COR-L47 (cell line): ENCODE measurements around the gene EXOC4.
"Not testable (repeated sequence)": the region's sequence is repeated elsewhere in the genome, so short reads cannot be mapped to it uniquely, and the experiment has no call there.

Source experiments
- DNase-seq: peaks from one replicate; lab custom pipeline; 2025; lab: John Stamatoyannopoulos, UW

Gene EXOC4

DNA sequence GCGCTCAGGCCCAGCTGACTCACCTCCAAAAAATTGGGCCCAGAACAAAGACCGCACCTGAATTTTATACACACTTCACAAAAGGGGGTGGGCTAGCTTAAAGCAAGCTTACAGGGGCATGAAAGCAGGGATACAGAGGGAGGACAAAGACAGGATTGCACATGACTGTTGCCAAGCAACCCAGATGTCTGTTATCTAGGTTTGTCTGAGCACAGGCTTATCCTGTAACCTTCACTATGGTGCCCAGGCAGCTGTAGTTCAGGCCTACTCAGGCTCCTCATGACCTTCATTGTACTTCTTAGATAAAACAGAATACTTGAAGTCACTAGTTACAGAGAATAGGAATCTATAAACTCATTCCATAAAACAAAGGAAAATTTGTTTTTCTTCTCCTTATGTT is 824.7 kb downstream of the EXOC4 start:
- not testable (repeated sequence) for DNase-seq

DNA sequence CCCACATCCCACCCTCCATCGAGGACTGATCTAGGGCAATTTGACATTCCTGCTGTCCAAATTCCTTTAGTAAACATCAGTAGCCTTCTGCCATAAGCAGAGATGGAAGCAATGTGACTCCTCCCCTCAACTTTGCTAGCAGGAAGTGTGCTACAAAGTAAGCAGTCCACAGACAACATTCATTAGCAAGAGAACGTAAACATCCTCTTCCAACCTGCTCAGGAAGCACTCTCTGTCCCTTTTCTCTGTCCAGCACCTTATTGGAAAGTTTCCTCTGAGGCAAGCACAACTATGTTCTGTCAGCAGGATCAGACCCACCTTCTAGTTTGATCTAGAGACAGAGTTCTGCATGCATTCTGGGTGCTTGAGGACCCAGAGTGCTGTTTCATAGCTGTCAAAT is 826.1 kb downstream of the EXOC4 start:
- DNase-seq, result no peak

DNA sequence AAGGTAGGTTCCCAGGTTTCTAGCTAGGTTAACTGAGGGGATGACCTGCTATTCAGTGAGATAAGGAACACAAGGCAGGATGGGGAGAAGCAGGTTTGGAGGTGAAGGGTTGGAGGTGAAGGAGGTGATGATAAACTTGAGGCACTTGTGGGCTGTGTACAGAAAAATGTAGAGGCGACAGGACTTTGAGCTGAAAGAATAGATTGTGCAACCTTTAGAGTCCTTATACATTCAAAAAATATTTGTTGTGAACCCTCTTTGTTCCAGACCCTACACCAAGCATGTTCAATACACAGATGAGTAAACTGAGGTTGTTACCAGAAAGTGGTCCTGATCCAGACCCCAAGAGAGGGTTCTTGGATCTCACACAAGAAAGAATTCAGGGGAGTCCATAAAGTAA is 828.8 kb downstream of the EXOC4 start:
- no peak for DNase-seq

DNA sequence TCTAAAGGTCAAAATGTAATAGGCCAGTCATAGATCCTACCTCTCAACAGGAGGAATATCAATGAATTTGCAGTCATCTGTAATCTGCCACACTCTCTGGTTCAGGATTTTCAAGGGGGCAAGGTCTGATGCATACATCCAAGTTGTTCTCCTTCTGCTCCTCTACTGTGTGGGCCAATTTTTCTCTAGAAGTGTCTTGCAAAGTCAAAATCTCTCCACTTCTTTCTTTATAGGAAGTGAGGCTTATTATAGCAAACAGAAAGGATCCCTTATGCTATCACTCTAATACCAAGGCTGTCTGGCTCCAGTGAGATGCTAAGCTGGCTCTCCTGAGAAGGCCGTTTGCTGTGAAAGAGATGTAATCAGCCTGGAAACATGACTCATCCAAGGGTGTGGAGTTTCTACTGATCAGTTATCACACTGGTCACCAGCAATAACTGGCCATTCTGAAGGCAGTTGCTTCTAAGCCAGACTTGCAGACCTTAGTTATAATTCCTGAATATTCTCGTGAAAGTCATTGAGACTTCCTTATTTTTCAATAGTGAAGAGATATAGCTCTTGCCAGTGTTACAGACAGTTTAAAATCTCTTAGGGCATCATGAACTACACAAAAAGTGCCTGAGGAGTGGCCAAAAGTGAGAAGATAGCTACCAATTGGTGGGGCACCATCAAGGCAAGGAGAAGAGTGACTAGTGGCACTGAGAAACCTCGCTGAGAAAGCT is 831.0 kb downstream of the EXOC4 start:
- no peak for DNase-seq

DNA sequence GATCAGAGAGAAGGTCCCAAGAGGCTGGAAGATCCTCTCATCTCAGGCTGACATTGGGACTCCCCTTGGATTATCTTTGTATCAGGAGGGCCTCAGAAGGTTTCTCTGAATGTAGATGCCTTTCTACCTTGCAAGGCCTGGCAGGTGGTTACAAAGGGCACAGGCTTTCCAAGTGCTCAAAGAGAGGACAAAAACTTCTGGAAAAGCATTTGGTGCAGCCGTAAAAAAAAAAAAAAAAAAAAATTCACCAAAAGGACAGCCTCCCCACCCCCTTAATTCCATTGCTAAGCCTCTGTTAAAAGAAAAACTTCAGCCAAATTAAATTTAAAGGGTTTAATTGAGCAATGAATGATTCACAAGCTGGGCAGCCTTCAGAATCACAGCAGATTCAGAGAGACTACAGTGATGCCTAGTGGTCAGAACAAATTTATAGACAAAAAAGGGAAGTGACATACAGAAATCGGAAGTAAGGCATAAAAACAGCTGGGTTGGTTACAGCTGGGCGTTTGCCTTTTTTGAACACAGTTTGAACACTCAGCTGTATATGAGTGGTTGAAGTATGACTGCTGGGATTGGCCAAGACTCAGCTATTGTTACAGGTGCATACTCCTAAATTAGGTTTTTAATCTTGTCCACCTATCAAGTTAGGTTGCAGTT is 831.7 kb downstream of the EXOC4 start:
- no peak for DNase-seq

DNA sequence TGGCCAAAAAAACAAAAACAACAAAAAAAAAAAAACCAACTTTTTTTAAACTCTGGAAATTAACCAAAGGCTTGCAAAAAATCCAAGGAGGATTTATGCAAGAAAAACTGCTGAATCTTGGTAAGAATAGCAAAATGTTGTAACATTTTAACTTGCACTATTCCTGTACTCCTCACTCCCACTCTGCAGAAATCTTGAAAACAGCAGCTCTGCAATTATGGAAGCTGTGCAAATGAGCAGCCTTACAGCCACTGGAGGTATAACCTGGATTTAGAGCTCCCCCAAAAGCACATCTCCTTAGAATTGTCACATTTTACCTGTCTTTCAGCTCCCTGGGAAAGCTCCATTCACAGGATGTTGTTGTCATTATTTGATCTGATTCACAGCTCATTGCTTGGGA is 832.4 kb downstream of the EXOC4 start:
- DNase-seq, result no peak

DNA sequence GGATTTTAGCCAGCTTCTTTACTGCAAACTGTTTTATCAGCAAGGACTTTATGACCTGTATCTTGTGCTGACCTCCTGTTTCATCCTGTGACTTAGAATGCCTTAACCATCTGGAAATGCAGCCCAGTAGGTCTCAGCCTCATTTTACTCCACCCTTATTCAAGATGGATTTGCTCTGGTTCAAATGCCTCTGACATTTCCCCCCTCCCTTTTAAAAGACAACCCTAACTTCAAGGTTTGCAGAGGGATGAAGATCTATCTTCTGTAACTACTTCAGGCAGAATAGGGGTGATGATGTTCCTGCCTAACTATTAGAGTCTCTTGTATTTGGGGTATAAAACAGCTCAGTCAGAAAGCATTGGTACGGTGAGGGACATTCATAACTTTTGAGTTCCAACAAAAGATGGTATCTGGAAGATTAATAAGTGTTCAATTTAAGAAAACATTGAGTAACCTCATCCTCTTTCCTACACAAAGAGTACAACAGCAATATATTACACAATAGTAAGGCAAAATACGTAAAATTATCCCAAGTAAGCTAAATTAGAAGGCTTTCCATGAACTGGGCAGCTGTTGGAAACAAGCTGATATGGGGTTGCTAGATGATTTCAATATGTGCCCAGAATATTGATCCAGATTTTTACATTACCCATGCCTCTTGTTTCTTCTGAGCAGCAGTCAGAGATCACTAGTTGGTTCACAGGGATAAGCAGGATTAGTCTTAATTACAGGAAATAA is 834.3 kb downstream of the EXOC4 start:
- no peak for DNase-seq

DNA sequence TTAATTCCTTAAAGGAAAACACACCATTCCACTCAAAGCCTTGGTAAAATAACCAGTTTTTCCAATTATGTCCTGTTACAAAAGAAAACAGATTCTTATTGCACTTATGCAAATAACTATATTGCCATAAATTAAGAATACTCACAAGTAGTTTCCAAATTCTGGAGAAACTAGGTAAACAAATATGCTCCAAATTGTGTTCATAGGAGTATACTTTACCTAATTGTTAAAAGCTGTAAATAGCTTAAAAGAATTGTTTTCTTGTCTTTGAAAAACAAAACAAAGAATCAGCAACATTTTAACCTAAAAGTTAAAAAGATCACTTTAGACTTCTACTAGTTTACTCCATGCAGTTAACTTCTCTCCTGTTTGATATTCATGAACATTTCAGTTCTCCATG is 835.3 kb downstream of the EXOC4 start:
- DNase-seq, result no peak

DNA sequence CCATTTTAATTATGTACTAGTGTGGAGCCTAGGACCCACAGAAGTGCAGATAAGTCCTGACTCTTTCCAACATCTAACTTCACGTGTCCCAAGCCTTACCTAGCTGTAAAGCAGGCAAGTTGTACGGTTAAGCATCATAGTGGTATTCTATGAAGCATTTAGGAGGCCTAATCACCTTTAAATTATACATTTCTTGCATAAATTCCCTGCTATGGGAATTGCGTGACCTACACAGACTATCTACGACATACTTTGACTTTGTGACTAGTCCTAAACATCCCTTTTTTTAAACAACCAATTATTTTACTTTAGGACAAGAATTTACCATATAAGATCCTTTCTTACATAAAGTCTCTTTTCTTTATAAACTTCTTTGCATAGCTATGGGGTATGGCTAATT is 836.6 kb downstream of the EXOC4 start:
- no peak for DNase-seq

DNA sequence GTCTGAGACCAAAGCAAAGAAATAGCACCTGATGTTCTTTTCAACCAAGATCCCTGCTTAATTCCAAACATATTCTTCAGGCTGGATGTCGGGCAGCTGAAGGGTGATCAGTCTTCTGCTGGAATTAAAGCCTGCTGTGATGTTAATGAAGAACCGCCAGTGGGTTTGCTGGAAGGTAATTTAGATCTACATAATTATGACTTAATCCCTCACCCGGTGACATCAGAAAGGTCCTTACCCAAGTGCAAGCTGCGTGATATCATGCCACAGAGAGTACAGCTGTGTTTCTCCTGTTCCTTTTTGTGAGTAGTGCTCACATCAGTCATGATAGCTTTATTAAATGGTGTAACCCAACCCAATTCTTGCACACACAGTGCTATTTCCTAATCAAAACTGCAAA is 845.2 kb downstream of the EXOC4 start:
- no peak for DNase-seq

DNA sequence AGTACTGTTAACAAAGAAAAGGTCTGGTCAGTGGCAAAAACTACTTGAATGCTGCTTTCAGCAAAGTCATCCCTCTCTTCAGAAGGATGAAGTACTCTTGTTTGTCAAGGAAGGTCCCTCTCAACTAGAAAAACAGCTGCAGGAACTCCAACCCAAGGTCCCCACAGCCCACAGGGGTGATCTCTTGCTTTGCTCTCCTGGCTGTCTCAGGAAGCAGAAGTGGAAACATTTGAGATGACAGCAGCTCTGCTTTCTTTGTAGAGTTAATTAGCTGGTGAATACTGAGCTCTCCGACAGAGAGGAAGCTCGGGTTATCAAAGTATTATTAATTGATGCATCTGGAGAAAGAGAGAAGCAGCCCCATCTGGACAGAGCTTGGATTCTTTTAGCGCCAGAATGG is 848.8 kb downstream of the EXOC4 start:
- DNase-seq, result no peak

DNA sequence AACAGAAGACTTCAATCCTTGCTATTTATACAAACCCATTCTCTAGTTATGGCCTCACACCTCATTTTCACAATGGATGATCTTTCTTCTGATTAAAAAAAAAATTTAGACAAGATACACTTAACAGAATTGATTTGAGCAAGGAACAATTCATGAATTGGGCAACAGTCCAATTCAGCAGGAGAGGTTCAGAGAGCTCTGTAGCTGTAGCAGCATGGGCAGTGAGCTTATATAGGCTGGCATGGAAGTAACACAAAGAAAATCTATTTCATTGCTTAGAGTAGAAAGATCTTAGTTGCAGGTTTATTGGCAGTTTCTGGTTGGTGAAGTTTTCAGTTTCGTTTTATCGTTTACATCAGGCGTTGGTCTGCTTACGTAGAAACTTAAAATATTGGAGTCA is 851.3 kb downstream of the EXOC4 start:
- no peak for DNase-seq

DNA sequence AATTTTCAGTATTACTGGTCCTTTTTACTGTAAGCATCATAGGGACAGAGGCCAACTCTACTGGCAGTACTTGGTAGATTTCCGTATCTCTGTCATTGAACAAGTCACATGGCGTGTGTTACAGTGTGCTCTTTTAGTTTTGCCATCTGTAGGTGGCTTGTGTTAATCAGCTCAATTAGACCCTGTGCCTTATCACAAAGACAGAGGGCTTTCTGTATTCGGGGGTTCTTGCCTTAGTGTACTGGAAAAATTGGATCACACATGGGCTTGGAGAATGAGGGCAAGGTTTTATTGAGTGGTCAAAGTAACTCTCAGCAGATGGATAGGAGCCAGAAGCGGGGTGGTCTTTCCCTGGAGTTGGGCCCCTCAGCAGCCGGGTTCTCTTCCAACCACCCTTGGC is 853.0 kb downstream of the EXOC4 start:
- DNase-seq, result no peak

DNA sequence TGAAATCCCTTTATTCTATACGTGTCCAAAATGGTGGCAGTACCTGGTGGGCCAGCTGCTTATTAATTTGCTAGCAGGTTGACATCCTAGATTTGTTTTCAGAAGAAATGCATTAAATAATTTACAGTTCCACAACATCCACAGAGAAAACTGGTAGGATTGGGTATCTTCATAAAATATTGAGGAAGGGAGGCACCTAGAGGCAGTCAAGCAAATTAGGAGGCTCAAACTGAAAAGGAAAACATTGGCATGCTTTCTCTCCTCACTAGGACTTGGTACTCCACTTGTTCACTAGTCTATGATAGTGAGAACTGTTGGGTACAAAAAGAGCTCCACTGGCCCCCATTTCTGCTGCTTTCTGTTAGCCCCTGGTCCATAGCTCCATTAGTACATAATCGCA is 855.9 kb downstream of the EXOC4 start:
- DNase-seq, result no peak

DNA sequence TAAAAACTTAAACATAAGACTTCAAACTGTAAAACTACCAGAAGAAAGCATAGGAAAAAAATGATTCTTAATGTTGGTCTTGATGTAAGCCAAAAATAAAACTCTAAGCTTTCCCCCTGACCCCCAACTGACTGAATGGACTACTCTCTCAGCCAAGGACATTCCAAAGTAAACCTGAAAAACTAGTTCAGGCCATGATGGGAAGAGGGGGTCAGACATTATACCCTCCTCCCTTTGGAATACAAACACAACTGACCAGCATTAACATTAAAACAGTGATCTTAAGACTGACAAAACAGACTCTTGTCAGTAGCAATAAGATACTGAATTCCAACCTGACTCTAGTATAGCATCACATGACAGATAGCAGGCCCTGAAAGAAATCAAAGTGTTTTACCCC is 860.8 kb downstream of the EXOC4 start:
- DNase-seq, result no peak

DNA sequence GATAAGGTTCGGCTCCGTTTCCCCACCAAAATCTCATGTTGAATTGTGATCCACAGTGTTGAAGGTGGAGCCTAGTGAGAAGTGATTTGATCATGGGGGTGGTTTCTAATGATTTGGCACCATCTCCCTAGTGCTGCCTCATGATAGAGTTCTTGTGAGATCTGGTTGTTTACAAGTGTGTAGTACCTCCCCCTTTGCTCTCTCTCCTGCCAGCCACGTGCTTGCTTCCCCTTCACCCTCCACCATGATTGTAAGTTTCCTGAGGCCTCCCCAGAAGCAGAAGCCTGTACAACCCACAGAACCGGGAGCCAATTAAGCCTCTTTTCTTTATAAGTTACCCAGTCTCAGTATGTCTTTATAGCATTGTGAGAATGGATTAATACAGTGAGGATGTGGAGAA is 862.1 kb downstream of the EXOC4 start:
- DNase-seq, result no peak
